SK-N-SH (cell line): ENCODE measurements around the gene TCF25. TPM values are rescaled to one million over a fixed set of nuclear protein-coding genes. Genes with fewer than 3 reads are reported as not detected.

Experiments
- CTCF ChIA-PET: fragments of 300-600, 350-600 bp; formaldehyde crosslinking; extraction: SDS; loops from one replicate; lab custom pipeline; 2021; lab: Yijun Ruan, JAX
- POLR2A ChIA-PET: fragments of 350-600 bp; sonication (Branson Sonifier 250); formaldehyde crosslinking; extraction: SDS; loops from one replicate; lab custom pipeline; 2020; ENCODE audit warnings: antibody characterized with exemption, inconsistent platforms; lab: Yijun Ruan, JAX
- DNase-seq: peaks from one replicate; pipeline ENCODE4 v3.0.0; 2012
- H2AFZ ChIP-seq: fragments of 200-600 bp; sonication (generic); 2 replicates; pipeline ENCODE4 v1.8.1; 2016; ENCODE audit warnings: antibody characterized with exemption, mild to moderate bottlenecking, low read depth
- H3F3A ChIP-seq: fragments of 200-600 bp; sonication (generic); replicated peaks from 2 replicates; pipeline ENCODE3; 2016; ENCODE audit warnings: antibody characterized with exemption, mild to moderate bottlenecking; ENCODE audit not compliant: insufficient read depth
- H3K27ac ChIP-seq, 2 experiments: fragments of 200-500 bp in 1 of 2; fragments of 200-600 bp in 1 of 2; sonication (Bioruptor generic) in 1 of 2; sonication (generic), shearing (Covaris generic) in 1 of 2; 2 replicates each; pipeline versions ENCODE4 v1.5.1 to v1.6.1; 2014 to 2016; ENCODE audit warnings: low read depth in 2 of 2, inconsistent platforms in 1 of 2, low read length in 1 of 2, mild to moderate bottlenecking in 1 of 2, mixed read lengths in 1 of 2
- H3K27me3 ChIP-seq: fragments of 200-600 bp; sonication (generic), shearing (Covaris generic); 2 replicates; pipeline ENCODE4 v1.6.1; 2016; ENCODE audit warnings: mixed run types; ENCODE audit not compliant: insufficient read depth
- H3K36me3 ChIP-seq, 2 experiments: fragments of 200-500 bp in 1 of 2; fragments of 200-600 bp in 1 of 2; sonication (Bioruptor generic) in 1 of 2; sonication (generic) in 1 of 2; replicated peaks in 1 of 2; 2 replicates each; pipeline versions ENCODE3 to v1.5.1; 2014 to 2016; ENCODE audit warnings: low read length in 1 of 2, mild to moderate bottlenecking in 1 of 2; ENCODE audit not compliant: insufficient read depth in 2 of 2, control insufficient read depth in 1 of 2
- H3K4me1 ChIP-seq, 2 experiments: fragments of 200-500 bp in 1 of 2; fragments of 200-600 bp in 1 of 2; sonication (Bioruptor generic) in 1 of 2; sonication (generic), shearing (Covaris generic) in 1 of 2; 2 replicates each; pipeline versions ENCODE4 v1.5.1 to v1.6.1; 2014 to 2016; ENCODE audit warnings: low read depth in 1 of 2, low read length in 1 of 2, mixed run types in 1 of 2; ENCODE audit not compliant: insufficient read depth in 2 of 2, control insufficient read depth in 1 of 2
- H3K4me2 ChIP-seq: fragments of 200-600 bp; sonication (generic), shearing (Covaris generic); 2 replicates; pipeline ENCODE4 v1.6.1; 2017; ENCODE audit warnings: mixed run types
- H3K4me3 ChIP-seq, 2 experiments: fragments of 200-500 bp in 1 of 2; fragments of 200-600 bp in 1 of 2; sonication (Bioruptor generic) in 1 of 2; sonication (generic), shearing (Covaris generic) in 1 of 2; 2 replicates each; pipeline versions ENCODE4 v1.5.1 to v1.8.1; 2014 to 2016; ENCODE audit warnings: low read depth in 2 of 2, inconsistent platforms in 1 of 2, low read length in 1 of 2, mild to moderate bottlenecking in 1 of 2, mixed read lengths in 1 of 2, moderate library complexity in 1 of 2
- H3K79me2 ChIP-seq: fragments of 200-600 bp; sonication (generic); 2 replicates; pipeline ENCODE4 v1.8.1; 2017; ENCODE audit warnings: mild to moderate bottlenecking; ENCODE audit not compliant: insufficient read depth
- H3K9ac ChIP-seq: fragments of 200-600 bp; sonication (generic); 2 replicates; pipeline ENCODE4 v1.6.1; 2017; ENCODE audit warnings: mixed run types
- H3K9me2 ChIP-seq: fragments of 200-600 bp; sonication (generic); 2 replicates; pipeline ENCODE4 v1.6.1; 2017; ENCODE audit warnings: mixed run types
- H3K9me3 ChIP-seq: fragments of 200-600 bp; sonication (generic); 2 replicates; pipeline ENCODE4 v1.6.1; 2017; ENCODE audit warnings: mixed run types, mild to moderate bottlenecking, moderate library complexity
- H4K20me1 ChIP-seq: fragments of 200-600 bp; sonication (generic); 2 replicates; pipeline ENCODE4 v1.6.1; 2017; ENCODE audit warnings: mild to moderate bottlenecking, mixed run types; ENCODE audit not compliant: insufficient read depth
- EZH2phosphoT487 ChIP-seq: fragments of 200-600 bp; sonication (generic); IDR thresholded peaks from 2 replicates; pipeline ENCODE4 v1.6.1; 2017; ENCODE audit warnings: low read depth, mixed run types, mild to moderate bottlenecking, antibody characterized with exemption, moderate library complexity, borderline replicate concordance
- FOXJ3 ChIP-seq: sonication (generic); formaldehyde crosslinking; IDR thresholded peaks from 2 replicates; pipeline ENCODE4 v1.5.1; 2020; ENCODE audit warnings: mild to moderate bottlenecking, missing genetic modification reagents
- GABPA ChIP-seq: IDR thresholded peaks from 2 replicates; pipeline ENCODE4 v1.4.0; 2012; ENCODE audit warnings: low read depth, mild to moderate bottlenecking
- MEF2A ChIP-seq: IDR thresholded peaks from 2 replicates; pipeline ENCODE4 v1.4.0; 2012; ENCODE audit warnings: low read depth, borderline replicate concordance
- RFX5 ChIP-seq: IDR thresholded peaks from 2 replicates; pipeline ENCODE4 v1.6.1; 2012; ENCODE audit warnings: mild to moderate bottlenecking, improper control_type of control experiment, low read length
- RXRA ChIP-seq: IDR thresholded peaks from 2 replicates; pipeline ENCODE4 v1.4.0; 2012; ENCODE audit warnings: low read depth, mild to moderate bottlenecking, borderline replicate concordance
- SMC3 ChIP-seq: IDR thresholded peaks from 2 replicates; pipeline ENCODE4 v1.6.1; 2012; ENCODE audit warnings: low read depth, low read length, improper control_type of control experiment
- TCF12 ChIP-seq: IDR thresholded peaks from 2 replicates; pipeline ENCODE4 v1.4.0; 2012
- YY1 ChIP-seq: IDR thresholded peaks from 2 replicates; pipeline ENCODE4 v1.4.0; 2012; ENCODE audit warnings: low read depth, mild to moderate bottlenecking
- WGBS: methylation state at CpG from one replicate; pipeline ENCODE4 v1.1.6; 2017; ENCODE audit warnings: low lambda C conversion rate; 5-methylcytosine and 5-hydroxymethylcytosine counted together
- polyA plus RNA-seq, 3 experiments: library from polyadenylated mRNA; depleted of rRNA; stranded (reverse); fragments of >200 nt; gene quantifications; 2 replicates each; pipeline ENCODE4 v1.2.3, GENCODE V29; 2012
- TF ChIP-seq, protein P1 (sequence below): IDR thresholded peaks from 2 replicates; pipeline ENCODE4 v1.4.0; 2012; ENCODE audit warnings: low read depth
- TF ChIP-seq, protein P2 (sequence below): fragments of 150-350 bp; IDR thresholded peaks from 2 replicates; pipeline ENCODE4 v1.6.1; 2016; ENCODE audit warnings: mild to moderate bottlenecking, low read depth, low read length

The TCF25 gene
- polyA plus RNA-seq, 1 of the 3 experiments (the other 2 are of a cell fraction): 208 TPM

DNA sequence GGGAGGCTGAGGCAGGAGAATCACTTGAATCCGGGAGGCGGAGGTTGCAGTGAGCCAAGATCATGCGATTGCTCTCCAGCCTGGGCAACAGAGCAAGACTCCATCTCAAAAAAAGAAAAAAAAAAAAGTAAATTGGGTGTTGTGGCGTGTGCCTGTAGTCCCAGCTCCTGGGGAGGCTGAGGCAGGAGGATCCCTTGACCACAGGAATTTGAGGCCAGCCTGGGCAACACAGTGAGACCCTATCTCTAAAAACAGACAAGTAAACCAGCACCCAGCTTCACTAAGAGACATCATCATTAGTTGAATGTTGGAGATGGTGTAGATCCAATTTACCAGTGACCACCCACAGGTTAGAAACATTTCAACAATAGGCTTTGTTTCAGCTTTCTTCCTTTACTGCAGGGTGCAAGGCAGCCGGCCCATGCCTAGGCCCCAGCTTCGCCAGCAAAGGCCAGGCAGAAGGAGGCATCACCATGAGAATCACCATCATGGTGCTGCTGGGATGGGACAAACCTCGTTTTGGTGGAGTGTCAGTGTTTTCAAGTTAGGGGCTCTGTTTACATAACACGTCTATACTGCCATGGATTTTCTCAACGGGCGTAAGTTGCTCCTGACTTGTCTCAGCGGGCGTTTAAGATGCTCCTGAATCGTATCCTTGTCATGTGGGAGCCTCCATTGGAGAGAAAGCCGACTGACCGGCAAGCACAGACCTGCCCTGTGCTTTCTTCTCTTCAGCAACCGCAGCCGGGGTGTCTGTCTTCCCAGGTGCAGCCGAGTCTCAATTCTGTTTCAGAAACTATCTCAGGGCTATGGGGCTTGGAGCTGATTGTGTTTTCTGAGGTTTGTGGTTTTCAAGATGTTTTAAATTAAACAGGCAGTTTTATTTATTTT lies 7.3 kb downstream of the TCF25 start:
- Histone ChIP-seq H3K27ac (no peak overlapping the region), H3K4me3 (no peak overlapping the region), H3K4me2 (no peak overlapping the region), H3K36me3 (peaks cover 45 to 76% of the 10 kb centered on the region in 2 experiments), H3K4me1 (no peaks in the 10 kb centered on the region), H4K20me1 (peaks cover 77% of the 10 kb centered on the region), H2AFZ (no peak overlapping the region), H3F3A (peaks cover 14% of the 10 kb centered on the region), H3K9ac (no peak overlapping the region), H3K79me2 (peaks cover 85% of the 10 kb centered on the region), H3K9me3 (no peaks in the 10 kb centered on the region), H3K27me3 (no peaks in the 10 kb centered on the region), H3K9me2 (no peaks in the 10 kb centered on the region)
- no peak for DNase-seq
- WGBS: 95% methylated on average over 16 of the region's 18 CpGs
- TF ChIP-seq TCF12: no peak
- TF ChIP-seq SMC3: no peak
- TF ChIP-seq FOXJ3 (CRISPR knock-in tag): no peak
- TF ChIP-seq, protein P1, sequence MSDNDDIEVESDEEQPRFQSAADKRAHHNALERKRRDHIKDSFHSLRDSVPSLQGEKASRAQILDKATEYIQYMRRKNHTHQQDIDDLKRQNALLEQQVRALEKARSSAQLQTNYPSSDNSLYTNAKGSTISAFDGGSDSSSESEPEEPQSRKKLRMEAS: no peak
- ChIA-PET CTCF (interaction anchor here (0.8 to 1.3 kb wide), 2 partner anchors 20 to 29 kb away, joined by 4 read pairs; no protein-coding TSS in a partner anchor), POLR2A (interaction anchor here (0.8 kb wide), 1 partner anchor 16 kb away, joined by 4 read pairs; no protein-coding TSS in a partner anchor)

DNA sequence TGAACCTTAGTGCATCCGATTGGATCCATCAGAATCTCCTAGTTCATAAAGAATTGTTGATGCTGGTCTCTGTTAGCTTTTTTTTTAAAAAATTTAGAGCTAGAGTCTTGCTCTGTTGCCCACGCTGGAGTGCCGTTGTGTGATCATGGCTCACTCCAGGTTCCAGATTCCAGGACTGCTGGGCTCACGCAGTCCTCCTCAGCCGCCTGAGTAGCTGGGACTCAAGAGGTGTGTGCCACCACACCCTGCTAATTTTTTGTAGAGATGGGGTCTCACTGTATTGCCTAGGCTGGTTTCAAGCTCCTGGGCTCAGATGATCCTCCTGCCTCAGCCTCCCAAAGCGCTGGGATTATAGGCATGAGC lies 8.0 kb downstream of the TCF25 start:
- peaks cover 39 to 70% of the 10 kb centered on the region in 2 experiments for H3K36me3 ChIP-seq
- DNase-seq: no peak
- no peak overlapping the region for H3K4me2 ChIP-seq
- 95% methylated on average over 6 of the region's 6 CpGs for WGBS
- peaks cover 70% of the 10 kb centered on the region for H4K20me1 ChIP-seq
- ChIA-PET CTCF (interaction anchor here (0.9 to 1.3 kb wide), 2 partner anchors 20 to 37 kb away, joined by 3 to 4 read pairs; partner anchors contain the start of gene MC1R), POLR2A (interaction anchor here (0.8 kb wide), 1 partner anchor 15 kb away, joined by 4 read pairs; no protein-coding TSS in a partner anchor)
- no peaks in the 10 kb centered on the region for H3K9me2 ChIP-seq
- no peak overlapping the region for H3K9ac ChIP-seq
- no peaks in the 10 kb centered on the region for H3K9me3 ChIP-seq
- H2AFZ ChIP-seq: no peak overlapping the region
- peaks cover 81% of the 10 kb centered on the region for H3K79me2 ChIP-seq
- no peaks in the 10 kb centered on the region for H3K27me3 ChIP-seq
- no peak overlapping the region for H3K4me3 ChIP-seq
- peaks cover 16% of the 10 kb centered on the region for H3F3A ChIP-seq
- TF ChIP-seq FOXJ3 (CRISPR knock-in tag) (no peak), GABPA (no peak), RFX5 (no peak), MEF2A (no peak), RXRA (no peak), TCF12 (no peak), EZH2phosphoT487 (no peak), YY1 (no peak)
- TF ChIP-seq, protein P1: no peak
- TF ChIP-seq, protein P2, sequence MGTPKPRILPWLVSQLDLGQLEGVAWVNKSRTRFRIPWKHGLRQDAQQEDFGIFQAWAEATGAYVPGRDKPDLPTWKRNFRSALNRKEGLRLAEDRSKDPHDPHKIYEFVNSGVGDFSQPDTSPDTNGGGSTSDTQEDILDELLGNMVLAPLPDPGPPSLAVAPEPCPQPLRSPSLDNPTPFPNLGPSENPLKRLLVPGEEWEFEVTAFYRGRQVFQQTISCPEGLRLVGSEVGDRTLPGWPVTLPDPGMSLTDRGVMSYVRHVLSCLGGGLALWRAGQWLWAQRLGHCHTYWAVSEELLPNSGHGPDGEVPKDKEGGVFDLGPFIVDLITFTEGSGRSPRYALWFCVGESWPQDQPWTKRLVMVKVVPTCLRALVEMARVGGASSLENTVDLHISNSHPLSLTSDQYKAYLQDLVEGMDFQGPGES: no peak
- TF ChIP-seq, all 33 proteins: peak for 0
- Histone ChIP-seq H3K27ac (no peak overlapping the region), H3K4me1 (no peaks in the 10 kb centered on the region)
